Measurements from ENCODE around the gene VPS4B.

Gene VPS4B

DNA sequence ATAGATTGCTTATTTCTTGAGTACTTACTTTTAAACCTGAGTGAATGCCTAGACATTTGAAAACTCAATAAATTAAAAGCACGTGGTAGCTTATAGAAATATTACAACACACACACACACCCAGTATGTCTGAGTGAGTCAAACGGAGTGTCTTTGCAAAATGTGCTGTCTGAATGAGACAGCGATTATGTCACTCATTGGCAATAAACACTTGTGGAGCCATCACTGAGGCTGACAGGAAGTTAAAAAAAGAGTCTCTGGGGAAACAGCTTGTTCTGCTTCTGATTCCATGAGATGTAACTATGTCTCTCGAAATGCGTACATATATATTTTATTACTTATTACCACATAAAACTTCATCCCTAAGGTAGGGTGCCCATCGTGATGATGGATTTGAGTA lies 22.3 kb upstream of the VPS4B start:
- TF ChIP-seq ZFX (IDR thresholded peaks at IDR 0.05; ENCODE audit: borderline replicate concordance): no peak
- TF ChIP-seq, protein P1, sequence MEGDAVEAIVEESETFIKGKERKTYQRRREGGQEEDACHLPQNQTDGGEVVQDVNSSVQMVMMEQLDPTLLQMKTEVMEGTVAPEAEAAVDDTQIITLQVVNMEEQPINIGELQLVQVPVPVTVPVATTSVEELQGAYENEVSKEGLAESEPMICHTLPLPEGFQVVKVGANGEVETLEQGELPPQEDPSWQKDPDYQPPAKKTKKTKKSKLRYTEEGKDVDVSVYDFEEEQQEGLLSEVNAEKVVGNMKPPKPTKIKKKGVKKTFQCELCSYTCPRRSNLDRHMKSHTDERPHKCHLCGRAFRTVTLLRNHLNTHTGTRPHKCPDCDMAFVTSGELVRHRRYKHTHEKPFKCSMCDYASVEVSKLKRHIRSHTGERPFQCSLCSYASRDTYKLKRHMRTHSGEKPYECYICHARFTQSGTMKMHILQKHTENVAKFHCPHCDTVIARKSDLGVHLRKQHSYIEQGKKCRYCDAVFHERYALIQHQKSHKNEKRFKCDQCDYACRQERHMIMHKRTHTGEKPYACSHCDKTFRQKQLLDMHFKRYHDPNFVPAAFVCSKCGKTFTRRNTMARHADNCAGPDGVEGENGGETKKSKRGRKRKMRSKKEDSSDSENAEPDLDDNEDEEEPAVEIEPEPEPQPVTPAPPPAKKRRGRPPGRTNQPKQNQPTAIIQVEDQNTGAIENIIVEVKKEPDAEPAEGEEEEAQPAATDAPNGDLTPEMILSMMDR (IDR thresholded peaks at IDR 0.05): no peak

DNA sequence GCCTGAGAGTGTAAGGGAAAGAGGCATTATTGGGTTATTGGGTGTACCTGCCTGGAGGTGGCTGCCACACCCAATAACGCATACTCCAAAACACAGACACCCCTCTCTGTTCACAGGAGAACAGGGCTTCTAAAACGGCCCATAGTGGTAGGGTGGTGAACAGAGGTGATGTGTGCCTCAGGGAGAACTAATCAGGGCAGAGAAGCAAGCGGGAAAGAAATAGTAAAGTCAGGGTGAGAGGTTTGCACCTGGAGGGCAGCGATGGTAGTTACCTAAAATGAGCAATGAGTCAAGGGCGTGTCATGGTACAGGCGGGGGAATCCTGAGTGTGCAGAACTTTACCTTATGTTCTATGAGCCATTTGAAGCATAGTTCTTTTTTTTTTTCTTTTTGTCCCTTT lies 21.6 kb upstream of the VPS4B start:
- TF ChIP-seq, protein P1 (IDR thresholded peaks at IDR 0.05): no peak
- TF ChIP-seq ZFX (IDR thresholded peaks at IDR 0.05; ENCODE audit: borderline replicate concordance): no peak
- no peak overlapping the region for H3K27ac ChIP-seq

More for the DNA sequence above, 22.3 kb upstream of the VPS4B start:
- no peak overlapping the region for H3K27ac ChIP-seq

DNA sequence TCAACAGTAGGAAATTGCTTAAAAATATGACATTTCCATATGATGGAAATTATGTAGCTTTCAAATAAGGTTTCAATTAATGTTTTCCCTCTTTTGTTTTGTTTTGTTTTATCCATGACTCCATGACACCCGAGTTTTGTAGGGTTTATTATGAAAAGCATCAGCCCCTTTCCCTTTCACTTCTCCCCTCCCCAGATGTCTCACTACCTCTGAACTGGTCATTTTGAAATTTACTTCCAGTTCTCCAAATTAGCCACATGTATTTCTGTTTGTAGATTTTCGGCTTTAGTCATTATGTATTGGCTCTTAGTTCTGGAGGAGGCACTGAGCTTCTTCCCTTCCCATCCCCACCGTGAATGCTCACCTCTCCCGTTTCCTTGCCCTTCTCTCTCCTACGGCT lies 18.6 kb upstream of the VPS4B start:
- TF ChIP-seq, protein P1 (IDR thresholded peaks at IDR 0.05): no peak
- no peak for TF ChIP-seq ZFX (IDR thresholded peaks at IDR 0.05; ENCODE audit: borderline replicate concordance)
- no peak overlapping the region for H3K27ac ChIP-seq

DNA sequence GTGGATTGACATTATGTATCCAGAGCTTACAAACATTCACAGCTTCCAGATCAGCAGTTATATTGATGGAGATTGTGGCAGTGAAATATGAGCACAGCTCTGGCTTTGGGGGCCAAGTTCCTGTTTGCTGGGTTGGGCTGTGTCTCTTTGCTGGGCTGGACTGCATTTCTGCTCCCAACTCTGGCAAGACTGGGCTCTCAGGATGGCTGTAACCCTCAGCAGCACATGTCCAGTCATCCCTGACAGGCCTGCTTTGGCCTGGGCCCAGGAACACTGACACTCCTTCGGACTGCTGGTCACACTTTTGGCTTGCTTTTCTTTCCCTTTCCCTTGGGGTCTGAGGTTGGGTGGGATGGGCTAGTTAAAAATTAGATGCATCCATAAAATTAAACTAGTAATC lies 17.9 kb upstream of the VPS4B start:
- H3K27ac ChIP-seq: no peak overlapping the region
- TF ChIP-seq, protein P1 (IDR thresholded peaks at IDR 0.05): no peak
- TF ChIP-seq ZFX (IDR thresholded peaks at IDR 0.05; ENCODE audit: borderline replicate concordance): no peak

DNA sequence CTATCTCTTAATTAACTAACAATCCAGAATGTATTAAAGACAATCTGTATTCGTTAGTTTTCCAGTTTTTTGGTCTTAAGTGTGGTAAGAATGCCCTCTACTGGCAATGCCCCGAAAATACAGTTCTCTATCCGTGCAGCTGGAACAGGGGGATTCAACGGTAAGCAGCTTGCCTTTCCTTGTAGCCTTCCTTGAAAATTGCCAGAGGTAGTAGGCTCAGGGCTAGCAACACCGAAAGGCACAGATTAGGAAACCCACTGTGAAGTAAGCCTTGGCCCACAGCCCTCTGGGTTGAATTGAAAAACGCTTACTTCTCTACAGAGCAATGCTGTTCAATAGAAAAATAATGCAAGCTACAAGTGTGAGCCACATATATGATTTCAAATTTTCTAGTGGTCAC lies 17.1 kb upstream of the VPS4B start:
- no peak overlapping the region for H3K27ac ChIP-seq
- TF ChIP-seq ZFX (IDR thresholded peaks at IDR 0.05; ENCODE audit: borderline replicate concordance): no peak
- TF ChIP-seq, protein P1 (IDR thresholded peaks at IDR 0.05): peak; percentile 83

DNA sequence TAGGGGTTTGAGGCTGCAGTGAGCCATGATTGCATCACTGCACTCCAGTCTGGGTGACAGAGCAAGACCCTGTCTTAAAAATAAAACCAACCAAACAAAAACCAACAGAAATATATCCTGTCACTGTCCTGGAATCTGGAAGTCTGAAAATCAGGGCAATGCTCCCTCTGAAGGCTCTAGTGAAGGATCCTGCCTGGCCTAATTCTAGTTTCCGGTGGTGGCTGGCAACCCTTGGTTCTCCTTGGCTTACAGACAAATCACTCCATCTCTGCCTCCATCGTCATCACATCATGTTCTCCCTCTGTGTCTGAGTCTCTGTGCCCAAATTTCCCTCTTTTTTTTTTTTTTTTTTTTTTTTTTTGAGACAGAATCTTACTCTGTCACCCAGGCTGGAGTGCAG lies 15.9 kb upstream of the VPS4B start:
- TF ChIP-seq ZFX (IDR thresholded peaks at IDR 0.05; ENCODE audit: borderline replicate concordance): no peak
- TF ChIP-seq, protein P1 (IDR thresholded peaks at IDR 0.05): no peak
- H3K27ac ChIP-seq: no peak overlapping the region

DNA sequence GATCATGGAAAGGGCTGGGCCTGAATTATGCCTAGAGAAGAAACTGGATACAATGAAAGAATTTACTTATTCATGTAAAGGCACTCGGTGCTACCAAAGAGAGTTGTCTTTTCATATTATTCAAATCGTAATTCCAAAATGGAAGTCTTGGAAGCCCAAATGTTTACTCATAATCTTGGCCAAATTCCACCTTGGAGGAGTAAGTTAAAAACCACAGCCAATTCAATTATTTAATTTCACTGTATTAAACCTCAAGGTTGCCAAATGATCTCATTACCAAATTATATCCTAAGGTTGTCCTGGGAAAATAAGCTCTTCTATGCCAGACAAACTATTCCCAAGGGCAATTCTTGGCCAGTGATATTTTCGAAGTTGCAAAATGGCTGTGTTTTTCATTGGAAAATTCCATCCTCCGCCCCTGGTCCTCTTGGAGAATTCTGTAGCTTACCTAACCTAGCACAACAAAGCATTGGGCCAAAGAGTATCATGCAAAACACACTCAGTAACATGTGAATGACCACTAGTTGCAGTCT lies 11.1 kb upstream of the VPS4B start:
- no peak for TF ChIP-seq ZFX (IDR thresholded peaks at IDR 0.05; ENCODE audit: borderline replicate concordance)
- TF ChIP-seq, protein P1 (IDR thresholded peaks at IDR 0.05): no peak
- no peak overlapping the region for H3K27ac ChIP-seq
